Caco-2 (cell line): ENCODE results near the gene RASAL3. TPM values are rescaled to one million over a fixed set of nuclear protein-coding genes. Genes with fewer than 3 reads are reported as not detected.
A peak's percentile ranks its signal among the peaks of the same experiment; 100 is the strongest.
"Not testable (repeated sequence)": the region's sequence is repeated elsewhere in the genome, so short reads cannot be mapped to it uniquely, and the experiment has no call there.

ENCODE experiments used
- BruUV-seq: library from RNA; stranded (reverse); fragments of 400-500 nt; replicated peaks from 2 replicates; lab custom pipeline; 2021; lab: Mats Ljungman, UMichigan
- CTCF ChIA-PET: fragments of 300-600 bp; sonication (Branson Sonifier 250); formaldehyde crosslinking; loops from one replicate; lab custom pipeline; 2022; ENCODE audit warnings: antibody characterized with exemption; lab: Charles Lee
- POLR2A ChIA-PET: fragments of 300-600 bp; sonication (Branson Sonifier 250); formaldehyde crosslinking; loops from one replicate; lab custom pipeline; 2022; ENCODE audit warnings: antibody characterized with exemption; lab: Charles Lee
- DNase-seq, 2 experiments: peaks; one replicate each; pipeline versions ENCODE4 v3.0.0 to v3.0.0-alpha.2; 2020 to 2022
- H3K27me3 ChIP-seq: replicated peaks from 2 replicates; pipeline ENCODE4 v1.6.0; 2011; ENCODE audit warnings: low read length; ENCODE audit not compliant: control insufficient read depth, insufficient read depth
- H3K36me3 ChIP-seq: 2 replicates; pipeline ENCODE4 v1.5.1; 2011; ENCODE audit warnings: low read length; ENCODE audit not compliant: control insufficient read depth, insufficient read depth
- H3K4me1 ChIP-seq: fragments of 250-450 bp; sonication (Bioruptor Pico); 2 replicates; pipeline ENCODE4 v1.5.1; 2020; ENCODE audit warnings: mild to moderate bottlenecking
- H3K4me3 ChIP-seq: 2 replicates; pipeline ENCODE4 v1.5.1; 2011; ENCODE audit warnings: low read depth, mild to moderate bottlenecking, control low read depth, low read length
- H3K9me3 ChIP-seq: fragments of 250-450 bp; sonication (Bioruptor Pico); 2 replicates; pipeline ENCODE4 v1.5.1; 2020; ENCODE audit warnings: mild to moderate bottlenecking, moderate library complexity
- H3K27ac Mint-ChIP-seq: one replicate; pipeline ENCODE4 v1.8.0; 2022; ENCODE audit warnings: mixed read lengths; ENCODE audit not compliant: unreplicated experiment
- H3K27me3 Mint-ChIP-seq: one replicate; pipeline ENCODE4 v1.8.0; 2022; ENCODE audit warnings: mixed read lengths; ENCODE audit not compliant: insufficient read depth, unreplicated experiment
- H3K36me3 Mint-ChIP-seq: one replicate; pipeline ENCODE4 v1.8.0; 2022; ENCODE audit warnings: mild to moderate bottlenecking, mixed read lengths; ENCODE audit not compliant: insufficient read depth, unreplicated experiment
- H3K4me1 Mint-ChIP-seq: one replicate; pipeline ENCODE4 v1.8.0; 2022; ENCODE audit warnings: low read depth, mixed read lengths; ENCODE audit not compliant: unreplicated experiment
- H3K4me3 Mint-ChIP-seq: one replicate; pipeline ENCODE4 v1.8.0; 2022; ENCODE audit warnings: mild to moderate bottlenecking, moderate library complexity, mixed read lengths; ENCODE audit not compliant: unreplicated experiment
- H3K9me3 Mint-ChIP-seq: one replicate; pipeline ENCODE4 v1.8.0; 2022; ENCODE audit warnings: mixed read lengths; ENCODE audit not compliant: unreplicated experiment
- intact Hi-C: fragments of 100-400 bp; cut with micrococcal nuclease; formaldehyde crosslinking; loops from one replicate; pipeline ENCODE4 v1.10.0; 2022; ENCODE audit not compliant: unreplicated experiment
- total RNA-seq: library from RNA; stranded (reverse); gene quantifications from 2 replicates; pipeline ENCODE4 v1.2.3, GENCODE V29; 2022
- TF ChIP-seq, protein P1 (sequence below), 2 experiments: fragments of 200-600 bp in 1 of 2; IDR thresholded peaks; 1 replicate in 1 of 2; 2 replicates in 1 of 2; pipeline versions ENCODE4 v1.5.1 to v1.8.0; 2011 to 2022; ENCODE audit warnings: antibody characterized with exemption in 1 of 2, control low read depth in 1 of 2, inconsistent platforms in 1 of 2, low read depth in 1 of 2, low read length in 1 of 2, mild to moderate bottlenecking in 1 of 2, moderate library complexity in 1 of 2; ENCODE audit not compliant: insufficient read depth in 1 of 2, severe bottlenecking in 1 of 2, unreplicated experiment in 1 of 2

The RASAL3 gene
- total RNA-seq, 1 experiment from 2014 or later: not detected

DNA sequence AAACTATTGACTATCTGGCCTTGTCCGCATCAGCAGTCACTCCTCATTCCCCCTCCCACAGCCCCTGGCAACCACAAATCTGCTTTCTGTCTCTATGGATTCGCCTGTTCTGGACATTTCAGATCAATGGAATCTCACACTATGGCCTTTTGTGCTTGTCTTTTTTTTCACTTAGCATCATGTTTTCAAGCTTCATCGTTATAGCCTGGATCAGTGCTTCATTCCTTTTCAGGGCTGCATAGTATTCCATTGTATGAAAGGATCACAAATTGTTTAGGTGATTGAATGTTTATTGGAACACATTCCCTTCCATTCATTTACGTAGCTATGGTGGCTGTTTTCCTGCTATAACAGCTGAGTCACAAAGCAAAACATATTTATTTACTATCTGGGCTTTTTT, 22.7 kb upstream of the RASAL3 start:
- Mint-ChIP-seq H3K9me3 (no peaks in the 10 kb centered on the region), H3K27ac (no peak overlapping the region), H3K4me3 (no peak overlapping the region), H3K4me1 (peaks cover 7% of the 10 kb centered on the region), H3K27me3 (no peaks in the 10 kb centered on the region), H3K36me3 (no peaks in the 10 kb centered on the region)
- ChIA-PET POLR2A (no interaction called here), CTCF (no interaction called here)
- intact Hi-C loops: no loop called here
- TF ChIP-seq, protein P1, sequence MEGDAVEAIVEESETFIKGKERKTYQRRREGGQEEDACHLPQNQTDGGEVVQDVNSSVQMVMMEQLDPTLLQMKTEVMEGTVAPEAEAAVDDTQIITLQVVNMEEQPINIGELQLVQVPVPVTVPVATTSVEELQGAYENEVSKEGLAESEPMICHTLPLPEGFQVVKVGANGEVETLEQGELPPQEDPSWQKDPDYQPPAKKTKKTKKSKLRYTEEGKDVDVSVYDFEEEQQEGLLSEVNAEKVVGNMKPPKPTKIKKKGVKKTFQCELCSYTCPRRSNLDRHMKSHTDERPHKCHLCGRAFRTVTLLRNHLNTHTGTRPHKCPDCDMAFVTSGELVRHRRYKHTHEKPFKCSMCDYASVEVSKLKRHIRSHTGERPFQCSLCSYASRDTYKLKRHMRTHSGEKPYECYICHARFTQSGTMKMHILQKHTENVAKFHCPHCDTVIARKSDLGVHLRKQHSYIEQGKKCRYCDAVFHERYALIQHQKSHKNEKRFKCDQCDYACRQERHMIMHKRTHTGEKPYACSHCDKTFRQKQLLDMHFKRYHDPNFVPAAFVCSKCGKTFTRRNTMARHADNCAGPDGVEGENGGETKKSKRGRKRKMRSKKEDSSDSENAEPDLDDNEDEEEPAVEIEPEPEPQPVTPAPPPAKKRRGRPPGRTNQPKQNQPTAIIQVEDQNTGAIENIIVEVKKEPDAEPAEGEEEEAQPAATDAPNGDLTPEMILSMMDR (IDR thresholded peaks at IDR 0.05; ENCODE audit: insufficient read depth in 1 of 2, low read depth in 1 of 2, low read length in 1 of 2, severe bottlenecking in 1 of 2, unreplicated experiment in 1 of 2): no peak
- H3K4me1 ChIP-seq: no peaks in the 10 kb centered on the region
- no peak overlapping the region for H3K4me3 ChIP-seq
- no peak for DNase-seq
- H3K27me3 ChIP-seq: no peaks in the 10 kb centered on the region
- no peaks in the 10 kb centered on the region for H3K9me3 ChIP-seq
- H3K36me3 ChIP-seq: no peaks in the 10 kb centered on the region
- no TSS peak for BruUV-seq

DNA sequence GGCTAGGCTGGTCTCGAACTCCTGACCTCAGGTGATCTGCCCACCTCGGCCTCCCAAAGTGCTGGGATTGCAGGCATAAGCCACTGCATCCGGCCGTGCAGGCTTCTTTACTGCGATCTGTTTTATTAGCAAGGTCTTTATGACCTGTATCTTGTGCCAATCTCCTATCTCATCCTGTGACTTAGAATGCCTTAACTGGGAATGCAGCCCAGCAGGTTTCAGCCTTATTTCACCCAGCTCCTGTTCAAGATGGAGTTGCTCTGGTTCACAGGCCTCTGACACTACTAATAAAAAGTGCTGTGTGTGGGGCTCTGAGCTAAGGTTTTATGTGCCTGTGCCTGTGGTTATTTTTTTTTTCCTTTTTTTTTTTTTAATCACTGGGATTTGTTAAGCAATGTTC, 21.4 kb upstream of the RASAL3 start:
- H3K4me3 ChIP-seq, H3K4me1 Mint-ChIP-seq, H3K36me3 Mint-ChIP-seq, intact Hi-C loops, H3K27me3 Mint-ChIP-seq, H3K4me1 ChIP-seq, H3K36me3 ChIP-seq, BruUV-seq, H3K9me3 ChIP-seq, H3K9me3 Mint-ChIP-seq, H3K4me3 Mint-ChIP-seq, POLR2A ChIA-PET, H3K27ac Mint-ChIP-seq, H3K27me3 ChIP-seq: not testable (repeated sequence)
- DNase-seq: peak in 1 of 2 experiments; percentile 34
- CTCF ChIA-PET: interaction anchor here (0.6 kb wide), 1 partner anchor 1004 kb away, joined by 4 read pairs; no protein-coding TSS in a partner anchor

DNA sequence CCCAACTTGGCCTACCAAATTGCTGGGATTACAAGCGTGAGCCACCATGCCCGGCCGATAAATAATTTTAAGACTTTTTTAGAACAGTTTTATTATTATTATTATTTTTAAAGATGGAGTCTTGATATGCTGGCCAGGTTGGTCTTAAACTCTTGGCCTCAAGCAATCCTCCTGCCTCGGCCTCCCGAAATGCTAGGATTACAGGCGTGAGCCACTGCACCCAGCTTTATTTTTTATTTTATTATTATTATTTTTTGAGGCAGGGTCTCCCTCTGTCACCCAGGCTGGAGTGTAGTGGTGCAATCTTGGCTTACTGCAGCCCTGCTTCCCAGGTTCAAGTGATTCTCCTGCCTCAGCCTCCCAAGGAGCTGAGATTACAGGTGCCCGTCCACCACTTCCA, 16.7 kb upstream of the RASAL3 start:
- H3K4me1 ChIP-seq, intact Hi-C loops, H3K4me3 ChIP-seq, H3K27me3 ChIP-seq, H3K4me1 Mint-ChIP-seq, H3K27me3 Mint-ChIP-seq, DNase-seq, H3K36me3 Mint-ChIP-seq, H3K27ac Mint-ChIP-seq, BruUV-seq, POLR2A ChIA-PET, H3K36me3 ChIP-seq, H3K9me3 Mint-ChIP-seq, H3K9me3 ChIP-seq, H3K4me3 Mint-ChIP-seq: not testable (repeated sequence)
- CTCF ChIA-PET: interaction anchor here (0.7 kb wide), 1 partner anchor 25 kb away, joined by 5 read pairs; no protein-coding TSS in a partner anchor

DNA sequence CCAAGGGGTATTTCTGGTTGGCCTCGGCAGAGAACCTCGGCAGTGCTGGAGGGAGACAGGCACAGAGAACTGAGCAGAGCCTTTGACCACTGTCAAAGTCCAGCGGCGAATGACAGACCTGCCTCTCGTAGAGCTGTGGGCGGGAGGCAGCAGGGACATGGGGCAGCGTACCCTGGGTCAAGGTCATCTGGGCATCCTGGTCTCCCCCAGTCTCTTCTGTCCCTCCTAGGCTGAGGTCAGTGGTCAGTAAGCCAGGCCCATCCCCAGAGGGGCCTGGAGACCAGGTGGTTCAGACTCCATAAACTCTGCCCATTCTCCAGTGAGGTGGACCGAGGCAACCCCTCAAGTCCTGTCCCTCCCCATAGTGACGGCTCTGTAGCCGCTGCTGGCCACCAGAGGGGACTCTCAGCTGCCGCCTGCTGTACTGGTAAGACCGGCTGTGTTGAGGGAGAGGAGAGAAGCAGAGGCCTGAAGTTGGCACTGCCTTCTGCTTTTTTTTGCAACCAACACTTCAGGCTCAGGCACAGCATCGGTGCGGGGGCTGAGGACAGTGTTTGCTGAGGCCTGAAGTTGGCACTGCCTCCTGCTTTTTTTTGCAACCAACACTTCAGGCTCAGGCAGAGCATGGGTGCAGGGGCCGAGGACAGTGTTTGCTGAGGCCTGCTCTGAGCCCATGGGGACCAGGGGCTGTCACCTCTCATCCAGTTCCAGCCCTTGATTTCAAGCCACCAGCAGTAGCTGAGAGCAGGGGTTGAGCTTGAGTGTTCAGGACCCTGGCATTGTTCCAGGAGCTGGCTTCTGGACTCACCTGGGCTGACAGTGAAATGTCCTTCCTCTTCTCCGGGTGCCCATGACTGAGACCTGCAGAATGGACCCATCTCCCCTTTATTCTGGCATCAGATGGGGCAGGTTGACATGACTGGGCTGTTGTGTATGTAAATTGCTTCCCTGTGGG, 15.3 kb upstream of the RASAL3 start, which contains the start of gene PGLYRP2:
TSS of gene PGLYRP2 (minus strand) at position 111 of the 955 bp plus-strand sequence. CDS start 130 bp downstream, outside the sequence.
- no peak within 1 kb of the TSS for H3K4me3 ChIP-seq
- Mint-ChIP-seq H3K4me1 (no peaks in the 10 kb centered on the region), H3K27me3 (no peaks in the 10 kb centered on the region), H3K27ac (no peak within 1 kb of the TSS), H3K4me3 (no peak within 1 kb of the TSS), H3K36me3 (no peaks in the 10 kb centered on the region), H3K9me3 (no peaks in the 10 kb centered on the region)
- no peaks in the 10 kb centered on the region for H3K27me3 ChIP-seq
- no peaks in the 10 kb centered on the region for H3K4me1 ChIP-seq
- intact Hi-C loops: loop anchor here (1.0 kb wide), 1 partner anchor 76 kb away; no protein-coding TSS in a partner anchor
- no peaks in the 10 kb centered on the region for H3K36me3 ChIP-seq
- CTCF ChIA-PET: interaction anchor here (0.9 kb wide), 1 partner anchor 76 kb away, joined by 4 read pairs; no protein-coding TSS in a partner anchor
- POLR2A ChIA-PET: no interaction called here
- TF ChIP-seq, protein P1 (IDR thresholded peaks at IDR 0.05; ENCODE audit: insufficient read depth in 1 of 2, low read depth in 1 of 2, low read length in 1 of 2, severe bottlenecking in 1 of 2, unreplicated experiment in 1 of 2): peak in 1 of 2 experiments; percentile 46
- BruUV-seq: no TSS peak
- DNase-seq: no peak
- no peaks in the 10 kb centered on the region for H3K9me3 ChIP-seq
